RWPE2 (cell line): ENCODE results near the gene RTP2.
A peak's percentile ranks its signal among the peaks of the same experiment; 100 is the strongest.

Experiments
- ATAC-seq: fragments of 200-7000 bp; cut with Tn5 transposase; 3 replicates; pipeline ENCODE4 v1.9.1; 2021; ENCODE audit warnings: low read depth
- DNase-seq: peaks from one replicate; pipeline ENCODE4 v3.0.0-alpha.2; 2020; ENCODE audit warnings: low spot score
- H3K27ac ChIP-seq: fragments of 450-650 bp; 2 replicates; pipeline ENCODE4 v1.5.1; 2017; ENCODE audit warnings: mild to moderate bottlenecking; ENCODE audit not compliant: poor library complexity, severe bottlenecking
- H3K27me3 ChIP-seq: fragments of 250-450 bp; sonication (Bioruptor Pico); 2 replicates; pipeline ENCODE4 v1.5.1; 2021; ENCODE audit warnings: mild to moderate bottlenecking, moderate library complexity; ENCODE audit not compliant: insufficient read depth, poor library complexity, severe bottlenecking
- H3K36me3 ChIP-seq: fragments of 250-450 bp; sonication (Bioruptor Pico); 2 replicates; pipeline ENCODE4 v1.5.1; 2020; ENCODE audit warnings: low read depth, mild to moderate bottlenecking, moderate library complexity
- H3K4me1 ChIP-seq: fragments of 250-450 bp; sonication (Bioruptor Pico); 2 replicates; pipeline ENCODE4 v1.5.1; 2021; ENCODE audit warnings: mild to moderate bottlenecking, moderate library complexity; ENCODE audit not compliant: insufficient read depth, poor library complexity, severe bottlenecking
- H3K4me3 ChIP-seq: fragments of 250-450 bp; sonication (Bioruptor Pico); 2 replicates; pipeline ENCODE4 v1.5.1; 2021; ENCODE audit warnings: mild to moderate bottlenecking, moderate library complexity; ENCODE audit not compliant: severe bottlenecking
- H3K9me3 ChIP-seq: fragments of 250-450 bp; sonication (Bioruptor Pico); 2 replicates; pipeline ENCODE4 v1.5.1; 2021; ENCODE audit warnings: mild to moderate bottlenecking, moderate library complexity; ENCODE audit not compliant: severe bottlenecking
- TF ChIP-seq, protein P1 (sequence below): fragments of 450-650 bp; IDR thresholded peaks from one replicate; pipeline ENCODE4 v1.5.1; 2017; ENCODE audit warnings: mild to moderate bottlenecking, moderate library complexity; ENCODE audit not compliant: poor library complexity, severe bottlenecking

Gene RTP2

DNA sequence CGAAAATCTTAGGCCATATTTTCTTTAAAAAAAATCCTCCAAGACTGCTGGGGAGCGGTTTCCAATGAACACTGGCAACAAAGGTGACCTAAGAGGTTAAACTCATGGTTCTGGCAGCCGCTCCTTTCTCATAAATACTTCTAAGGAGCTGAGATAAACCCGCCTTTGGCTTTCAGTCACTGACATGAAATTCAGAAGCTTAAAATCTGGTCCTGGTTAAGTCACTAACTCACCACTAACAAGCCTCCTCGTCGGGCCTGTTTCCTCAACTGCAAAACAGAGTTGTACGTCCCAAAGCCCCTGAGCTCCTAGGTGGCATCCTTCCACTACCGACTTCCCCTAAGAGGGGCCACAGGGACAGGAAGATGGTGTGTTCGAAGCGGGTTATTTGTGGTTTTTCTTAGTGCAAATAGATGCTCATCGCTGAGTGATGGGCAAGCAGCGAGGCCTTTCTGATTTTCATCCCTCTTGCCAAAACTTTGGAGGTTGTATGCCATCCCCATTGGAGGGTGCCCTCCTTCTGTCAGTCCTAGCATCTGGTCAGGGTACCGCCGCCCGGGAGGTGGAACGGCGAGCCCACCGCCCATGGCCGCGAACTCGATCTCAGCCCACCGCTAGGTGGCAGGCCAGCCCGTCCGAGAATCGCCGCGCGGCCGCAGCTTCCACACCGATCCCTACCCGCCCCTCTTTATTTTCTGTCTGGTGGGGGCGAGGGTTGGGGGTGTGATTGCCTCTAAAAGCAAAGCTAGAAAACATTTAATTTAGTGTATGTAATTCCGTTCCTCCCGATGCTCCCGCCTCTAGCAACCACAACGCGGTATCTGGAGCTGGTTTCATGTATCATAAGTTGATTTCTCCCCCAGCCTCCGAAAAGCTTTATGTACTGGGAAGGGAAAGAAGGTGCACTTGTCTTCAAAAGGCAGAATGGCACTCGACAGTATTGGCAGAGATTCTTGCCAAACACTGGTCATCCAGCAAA is 38.4 kb upstream of the RTP2 start:
- H3K4me1 ChIP-seq: peaks cover 29% of the 10 kb centered on the region

DNA sequence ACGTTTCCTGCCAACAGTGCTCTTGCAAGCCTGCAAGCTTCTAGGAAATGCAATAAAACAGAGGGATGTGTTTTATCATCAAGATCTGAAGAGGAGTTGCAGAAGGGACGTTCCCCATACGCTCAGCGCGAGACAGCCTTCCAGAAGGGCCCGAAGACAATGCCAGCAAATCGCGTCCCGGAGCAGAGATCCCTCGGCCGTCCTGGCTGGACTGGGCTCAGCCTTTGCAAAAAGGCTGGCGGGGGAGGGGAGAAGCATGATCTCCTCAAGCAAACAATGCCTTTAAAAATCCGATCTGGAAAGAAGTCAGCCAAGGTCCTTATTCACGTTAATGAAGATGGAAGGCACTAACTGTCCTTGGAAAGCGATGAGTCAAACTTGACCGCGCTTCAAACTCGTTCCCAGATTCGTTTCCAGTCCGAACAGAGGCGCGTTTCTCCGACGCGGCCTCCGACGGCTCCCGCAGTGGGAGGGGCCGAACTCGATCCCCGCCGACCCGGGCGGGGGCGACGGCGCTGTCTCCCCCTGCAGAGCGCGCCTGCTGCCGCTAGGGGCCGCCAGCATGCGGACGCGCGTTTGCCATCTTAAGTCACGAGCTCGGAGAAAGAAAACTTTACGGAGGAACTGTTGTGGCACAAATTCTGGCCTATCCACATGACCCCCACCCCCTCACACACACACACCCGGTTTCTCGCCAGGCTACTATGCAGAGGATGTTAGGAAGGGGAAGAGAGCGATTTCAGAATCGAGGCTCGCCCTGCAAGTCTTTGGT is 37.4 kb upstream of the RTP2 start:
- peaks cover 29% of the 10 kb centered on the region for H3K4me1 ChIP-seq
- H3K27ac ChIP-seq: peak overlapping the region; percentile 74
- H3K4me3 ChIP-seq: peak overlapping the region; percentile 41
- H3K9me3 ChIP-seq: no peaks in the 10 kb centered on the region
- DNase-seq: peak; percentile 62
- no peaks in the 10 kb centered on the region for H3K36me3 ChIP-seq
- no peaks in the 10 kb centered on the region for H3K27me3 ChIP-seq
- ATAC-seq: peak; percentile 25
- TF ChIP-seq, protein P1, sequence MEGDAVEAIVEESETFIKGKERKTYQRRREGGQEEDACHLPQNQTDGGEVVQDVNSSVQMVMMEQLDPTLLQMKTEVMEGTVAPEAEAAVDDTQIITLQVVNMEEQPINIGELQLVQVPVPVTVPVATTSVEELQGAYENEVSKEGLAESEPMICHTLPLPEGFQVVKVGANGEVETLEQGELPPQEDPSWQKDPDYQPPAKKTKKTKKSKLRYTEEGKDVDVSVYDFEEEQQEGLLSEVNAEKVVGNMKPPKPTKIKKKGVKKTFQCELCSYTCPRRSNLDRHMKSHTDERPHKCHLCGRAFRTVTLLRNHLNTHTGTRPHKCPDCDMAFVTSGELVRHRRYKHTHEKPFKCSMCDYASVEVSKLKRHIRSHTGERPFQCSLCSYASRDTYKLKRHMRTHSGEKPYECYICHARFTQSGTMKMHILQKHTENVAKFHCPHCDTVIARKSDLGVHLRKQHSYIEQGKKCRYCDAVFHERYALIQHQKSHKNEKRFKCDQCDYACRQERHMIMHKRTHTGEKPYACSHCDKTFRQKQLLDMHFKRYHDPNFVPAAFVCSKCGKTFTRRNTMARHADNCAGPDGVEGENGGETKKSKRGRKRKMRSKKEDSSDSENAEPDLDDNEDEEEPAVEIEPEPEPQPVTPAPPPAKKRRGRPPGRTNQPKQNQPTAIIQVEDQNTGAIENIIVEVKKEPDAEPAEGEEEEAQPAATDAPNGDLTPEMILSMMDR: peak; percentile 71

More for the DNA sequence above, 38.4 kb upstream of the RTP2 start:
- H3K9me3 ChIP-seq: no peaks in the 10 kb centered on the region
- DNase-seq: peak; percentile 55
- H3K4me3 ChIP-seq: peak overlapping the region; percentile 41
- no peaks in the 10 kb centered on the region for H3K36me3 ChIP-seq
- peak overlapping the region; percentile 74 for H3K27ac ChIP-seq
- no peaks in the 10 kb centered on the region for H3K27me3 ChIP-seq
- TF ChIP-seq, protein P1: peak; percentile 84
- ATAC-seq: no peak

DNA sequence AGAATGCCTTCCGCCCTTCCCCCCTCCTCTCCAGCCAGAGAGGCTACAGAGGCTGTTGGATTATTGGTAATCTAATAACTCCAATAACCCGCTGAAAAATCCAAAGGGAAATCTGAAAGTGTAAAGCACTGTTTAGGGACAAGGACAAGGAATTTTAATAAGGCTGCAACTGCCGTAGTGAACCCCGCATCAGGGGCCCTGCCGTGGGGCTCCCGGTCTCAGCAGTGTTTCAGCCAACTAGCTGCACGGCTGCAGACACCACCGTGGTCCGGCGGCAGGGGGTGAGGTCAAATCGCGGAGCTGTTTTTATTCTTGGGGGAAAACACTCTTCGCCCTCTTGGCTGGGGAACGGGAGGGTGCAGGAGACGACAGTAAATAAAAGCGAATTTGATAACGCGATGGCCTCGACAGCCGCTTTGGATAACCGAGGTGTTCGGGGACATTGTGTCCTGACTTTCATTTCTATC is 36.8 kb upstream of the RTP2 start:
- TF ChIP-seq, protein P1: peak; percentile 27
- peaks cover 5% of the 10 kb centered on the region; the same call in 1 of the 2 replicates for H3K36me3 ChIP-seq
- H3K27me3 ChIP-seq: no peaks in the 10 kb centered on the region
- ATAC-seq (0 out of 3 replicates have a peak, but pooled peaks have one; percentile 1), DNase-seq (no peak)
- peak overlapping the region; percentile 74 for H3K27ac ChIP-seq
- H3K4me3 ChIP-seq: peak overlapping the region; percentile 41
- H3K4me1 ChIP-seq: peaks cover 29% of the 10 kb centered on the region
- H3K9me3 ChIP-seq: no peaks in the 10 kb centered on the region

DNA sequence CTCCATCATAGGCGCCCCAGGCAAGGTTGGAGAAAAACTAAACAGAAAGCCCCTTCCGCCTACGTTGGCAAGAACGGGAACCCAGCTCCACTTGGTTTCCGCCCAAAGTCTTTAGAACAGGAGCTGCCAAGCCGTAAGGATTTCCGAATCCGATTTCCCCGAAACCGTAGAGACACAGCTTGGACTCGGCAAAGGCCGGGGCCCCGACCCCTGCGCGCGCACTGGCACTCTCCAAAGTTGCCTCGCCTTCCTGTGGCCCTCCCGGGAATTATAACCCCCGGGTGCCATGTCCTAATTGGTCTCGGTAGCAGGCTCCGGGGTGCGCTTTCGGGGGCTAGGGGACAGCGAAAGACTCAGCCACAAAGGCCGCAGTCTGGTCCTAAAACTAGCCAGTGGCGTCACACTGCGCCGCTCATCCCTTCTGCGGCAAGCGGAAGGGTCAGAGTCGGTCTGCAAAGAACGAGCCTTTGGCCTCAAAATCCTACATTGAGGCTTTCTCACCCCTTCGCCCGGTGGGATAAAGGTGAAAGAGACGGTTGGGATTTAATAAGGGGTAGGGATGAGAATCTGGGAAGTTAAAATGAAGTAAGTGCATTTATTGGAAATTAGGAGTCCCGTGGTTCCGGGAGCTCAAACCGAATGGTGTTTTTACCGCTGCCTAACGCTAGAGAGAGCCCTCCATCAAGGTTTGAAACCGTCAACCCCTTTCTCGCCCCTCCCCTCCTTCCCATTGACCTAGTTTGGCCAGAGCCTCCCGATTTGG is 36.2 kb upstream of the RTP2 start:
- peak overlapping the region; percentile 74 for H3K27ac ChIP-seq
- TF ChIP-seq, protein P1: peak; percentile 87
- peak; percentile 49 for ATAC-seq

More for the DNA sequence above, 36.2 kb upstream of the RTP2 start:
- no peaks in the 10 kb centered on the region for H3K9me3 ChIP-seq
- H3K4me1 ChIP-seq: peaks cover 29% of the 10 kb centered on the region
- peak overlapping the region; percentile 41 for H3K4me3 ChIP-seq
- no peaks in the 10 kb centered on the region for H3K27me3 ChIP-seq
- DNase-seq: peak; percentile 89
- H3K36me3 ChIP-seq: peaks cover 11% of the 10 kb centered on the region
